ENCODE data around the gene EIF3C.
"Not testable (repeated sequence)": the region's sequence is repeated elsewhere in the genome, so short reads cannot be mapped to it uniquely, and the experiment has no call there.

EIF3C gene

GRCh38 chr16:28711220-28712083 lies at the start of gene EIF3C:
Gene EIF3C, plus strand, starts transcription at chr16:28711464. Its CDS starts 223 bp downstream, at chr16:28711687.
- not testable (repeated sequence) for DNase-seq (ENCODE audit: low read depth)

- DNase-seq (ENCODE audit: low read depth): not testable (repeated sequence)
Observed at GRCh38 chr16:28666264-28666663, 45.0 kb upstream of the EIF3C start.

GRCh38 chr16:28667480-28667879 lies 43.8 kb upstream of the EIF3C start:
- DNase-seq (ENCODE audit: low read depth): not testable (repeated sequence)

- not testable (repeated sequence) for DNase-seq (ENCODE audit: low read depth)
Observed at GRCh38 chr16:28668199-28668598, 43.1 kb upstream of the EIF3C start.

- DNase-seq (ENCODE audit: low read depth): not testable (repeated sequence)
Observed at GRCh38 chr16:28688327-28688952, 22.8 kb upstream of the EIF3C start.

GRCh38 chr16:28689425-28689824 lies 21.8 kb upstream of the EIF3C start:
- DNase-seq (ENCODE audit: low read depth): not testable (repeated sequence)

GRCh38 chr16:28691722-28692121 lies 19.5 kb upstream of the EIF3C start:
- not testable (repeated sequence) for DNase-seq (ENCODE audit: low read depth)

GRCh38 chr16:28693257-28693950 lies 17.9 kb upstream of the EIF3C start:
- DNase-seq (ENCODE audit: low read depth): not testable (repeated sequence)

GRCh38 chr16:28699792-28700191 lies 11.5 kb upstream of the EIF3C start:
- not testable (repeated sequence) for DNase-seq (ENCODE audit: low read depth)

GRCh38 chr16:28700349-28700748 lies 10.9 kb upstream of the EIF3C start:
- not testable (repeated sequence) for DNase-seq (ENCODE audit: low read depth)

GRCh38 chr16:28701384-28701783 lies 9.9 kb upstream of the EIF3C start:
- not testable (repeated sequence) for DNase-seq (ENCODE audit: low read depth)

- DNase-seq (ENCODE audit: low read depth): not testable (repeated sequence)
Observed at GRCh38 chr16:28704246-28704645, 7.0 kb upstream of the EIF3C start.

GRCh38 chr16:28722852-28723650 lies 11.8 kb downstream of the EIF3C start:
- not testable (repeated sequence) for DNase-seq (ENCODE audit: low read depth)

- DNase-seq (ENCODE audit: low read depth): not testable (repeated sequence)
Observed at GRCh38 chr16:28731253-28731652, 20.0 kb downstream of the EIF3C start.

- DNase-seq (ENCODE audit: low read depth): not testable (repeated sequence)
Observed at GRCh38 chr16:28732455-28733124, 21.3 kb downstream of the EIF3C start.

- not testable (repeated sequence) for DNase-seq (ENCODE audit: low read depth)
Observed at GRCh38 chr16:28739787-28740186, 28.5 kb downstream of the EIF3C start.

- not testable (repeated sequence) for DNase-seq (ENCODE audit: low read depth)
Observed at GRCh38 chr16:28740631-28741030, 29.4 kb downstream of the EIF3C start.

GRCh38 chr16:28741295-28741694 lies 30.0 kb downstream of the EIF3C start:
- not testable (repeated sequence) for DNase-seq (ENCODE audit: low read depth)

GRCh38 chr16:28746618-28747350 lies 35.5 kb downstream of the EIF3C start:
- DNase-seq (ENCODE audit: low read depth): not testable (repeated sequence)

GRCh38 chr16:28749997-28750465 lies 38.8 kb downstream of the EIF3C start:
- not testable (repeated sequence) for DNase-seq (ENCODE audit: low read depth)

Measured in activated T-helper 1 cell treated with Interleukin-2 at 50 U/mL for 16 hours (primary cell).